HG02852 (cell line): Measurements from ENCODE around the gene REM2.

Source experiments
- ATAC-seq: cut with Tn5 transposase; IDR thresholded peaks from one replicate; pipeline ENCODE4 v1.9.1; 2021; ENCODE audit warnings: mild to moderate bottlenecking, moderate library complexity; ENCODE audit not compliant: unreplicated experiment

REM2 gene

DNA sequence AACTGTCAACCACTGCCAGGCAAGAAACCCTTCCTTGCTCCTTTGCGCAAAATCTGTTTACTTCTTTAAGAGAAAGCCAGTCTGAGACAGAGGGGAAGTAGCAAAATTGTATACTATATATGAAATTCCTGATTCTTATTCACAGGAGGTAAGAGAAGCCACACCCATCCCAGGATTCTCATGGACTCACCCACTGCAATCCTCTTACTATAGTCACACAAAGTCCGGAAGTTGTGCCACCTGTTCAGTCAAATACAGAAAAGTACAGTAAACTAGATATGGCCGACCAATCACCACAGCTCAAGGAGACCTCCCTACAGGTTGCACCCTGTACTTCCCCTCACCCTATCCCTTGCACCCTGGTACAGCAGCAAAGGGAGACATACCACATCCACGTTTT, 43.3 kb downstream of the REM2 start:
- no peak for ATAC-seq

DNA sequence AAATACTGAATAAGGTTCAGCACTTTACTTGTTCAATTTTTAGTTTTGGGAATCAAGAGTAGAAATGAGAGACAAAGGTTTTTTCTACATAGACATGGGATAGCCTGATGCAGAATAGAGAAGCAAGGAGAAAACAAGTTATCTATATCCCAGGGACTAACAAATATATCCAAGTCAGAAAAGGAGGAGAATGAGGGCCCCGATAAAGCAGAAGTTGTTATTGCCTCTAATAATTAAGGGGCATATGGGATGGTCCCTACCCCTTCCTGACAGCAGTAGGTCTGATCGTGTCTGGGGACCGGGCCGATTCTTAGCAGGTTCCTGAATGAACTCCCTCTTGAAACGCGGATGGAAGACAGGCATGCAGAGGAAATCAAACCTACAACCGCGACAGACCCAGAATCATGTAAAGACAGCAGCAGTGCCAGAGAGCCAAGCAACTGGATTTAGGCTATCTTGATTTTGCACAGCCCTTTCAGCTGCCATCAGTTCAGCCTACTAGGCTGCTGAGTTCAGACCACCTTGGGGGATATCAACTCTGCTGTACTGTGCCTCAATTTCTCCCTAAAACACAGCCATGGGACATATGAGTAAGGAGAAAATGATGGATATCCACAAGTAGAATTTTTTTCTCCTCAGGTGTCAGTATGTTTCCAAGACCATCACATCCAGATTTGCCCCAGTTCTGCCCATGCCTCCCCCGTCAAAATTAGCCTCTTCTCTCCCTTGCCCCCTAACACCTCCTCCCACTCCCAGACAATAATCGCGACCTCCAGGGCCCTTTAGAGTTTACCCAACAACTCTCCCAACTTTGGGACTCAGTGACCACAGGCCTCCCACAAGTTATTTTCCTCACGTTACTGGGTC, 45.4 kb downstream of the REM2 start:
- no peak for ATAC-seq

DNA sequence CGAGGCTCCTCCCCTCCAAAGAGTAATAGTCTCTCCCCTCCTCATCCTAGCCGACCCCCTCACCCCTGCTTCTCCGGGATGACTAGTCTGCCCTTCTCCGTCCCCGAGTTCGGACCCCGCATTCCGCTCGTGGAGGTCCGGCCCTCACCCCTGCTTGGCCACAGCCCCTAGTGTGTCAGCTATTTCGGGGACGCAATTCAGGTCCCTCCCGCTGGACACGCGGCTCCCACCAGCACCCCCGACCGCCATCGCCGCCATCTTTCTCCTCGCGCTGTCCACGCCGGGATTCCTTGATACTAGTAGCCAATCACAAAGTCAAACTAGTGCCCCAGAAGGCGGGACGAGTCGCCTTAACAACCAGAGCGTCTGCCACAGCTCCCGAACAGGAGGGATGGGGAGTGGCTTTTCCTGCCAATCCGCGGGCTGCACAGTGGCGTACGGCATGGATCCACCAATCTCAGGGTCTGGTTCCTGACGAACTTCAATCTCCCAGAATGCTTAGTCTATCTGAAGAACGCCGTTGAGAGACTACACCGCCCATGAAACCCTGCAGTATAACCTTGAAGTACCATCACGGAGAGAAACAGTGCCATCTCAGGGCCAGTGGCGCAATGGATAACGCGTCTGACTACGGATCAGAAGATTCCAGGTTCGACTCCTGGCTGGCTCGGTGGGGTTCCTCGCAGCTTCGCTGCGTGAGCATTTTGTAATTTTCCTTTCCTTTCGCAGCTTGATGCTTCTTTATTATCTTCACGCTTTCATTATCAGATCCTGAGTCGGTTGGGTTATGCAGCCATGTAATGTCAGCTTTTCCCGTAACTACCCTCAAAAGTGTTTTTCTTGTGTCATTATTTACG, 46.3 kb downstream of the REM2 start, which contains the start of gene PRMT5:
Gene PRMT5, minus strand, starts transcription at position 273 of the 857 bp plus-strand sequence. Its CDS starts 15 bp downstream, at position 258.
- ATAC-seq = peak; percentile 92

DNA sequence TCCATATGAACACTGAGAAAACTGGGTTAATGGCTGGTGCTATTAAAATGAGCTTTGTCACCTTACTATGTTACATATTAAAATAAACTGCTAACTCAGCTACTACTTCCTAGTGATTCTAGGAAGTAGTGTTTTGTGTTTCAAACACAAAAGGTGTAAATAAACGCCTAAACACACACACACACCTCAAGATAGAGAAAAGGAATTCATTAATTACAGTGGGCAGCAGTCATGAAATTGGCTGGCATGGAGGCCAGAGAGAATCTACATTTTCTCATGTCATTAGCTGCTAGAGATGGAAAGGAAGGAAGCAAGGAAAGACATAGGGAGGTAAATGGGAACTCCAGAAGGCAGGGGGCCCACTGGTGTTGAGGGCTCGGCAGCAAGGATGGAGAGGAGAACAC, 46.9 kb downstream of the REM2 start:
- ATAC-seq = no peak

DNA sequence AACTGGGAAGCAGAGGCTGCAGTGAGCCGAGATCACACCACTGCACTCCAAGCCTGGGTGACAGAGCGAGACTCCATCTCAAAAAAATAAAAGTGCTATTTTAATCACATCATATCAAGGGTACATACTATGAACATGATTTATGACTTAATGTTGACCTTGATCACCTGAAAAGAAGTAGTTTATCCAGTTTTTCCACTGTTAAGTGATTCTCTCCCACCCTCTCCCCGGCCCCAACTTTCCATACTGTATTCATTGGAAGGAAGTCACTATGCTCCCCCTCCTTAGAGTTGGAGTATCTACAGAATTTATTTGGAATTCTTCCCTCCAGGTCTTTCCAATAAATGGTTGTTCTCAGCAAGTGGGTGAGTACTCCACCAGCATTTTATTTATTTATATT, 49.1 kb downstream of the REM2 start:
- ATAC-seq = no peak

DNA sequence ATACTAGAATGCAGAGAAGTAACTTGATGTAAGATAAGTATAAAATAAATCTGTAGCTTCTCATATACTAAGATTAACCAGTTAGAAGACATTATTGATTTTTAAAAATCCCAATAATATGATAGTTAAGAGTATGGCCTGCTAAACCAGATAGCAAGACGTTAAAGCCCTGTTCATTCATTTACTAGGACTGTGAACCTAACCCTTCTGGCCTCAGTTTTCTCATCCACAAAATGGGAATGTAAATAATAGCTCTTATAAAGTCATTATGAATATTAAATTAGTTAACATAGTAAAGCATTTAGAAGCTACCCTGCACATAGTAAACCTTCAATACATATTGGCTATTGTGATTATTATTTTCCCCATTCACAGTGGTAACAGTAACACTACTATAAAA, 52.1 kb downstream of the REM2 start:
- no peak for ATAC-seq
